ENCODE data around the gene DDX27. TPM values are rescaled to one million over a fixed set of nuclear protein-coding genes. Genes with fewer than 3 reads are reported as not detected.

Gene DDX27
- total and polyA plus RNA-seq, 8 donors = 21.8 to 49.5 (median 46.0) TPM

DNA sequence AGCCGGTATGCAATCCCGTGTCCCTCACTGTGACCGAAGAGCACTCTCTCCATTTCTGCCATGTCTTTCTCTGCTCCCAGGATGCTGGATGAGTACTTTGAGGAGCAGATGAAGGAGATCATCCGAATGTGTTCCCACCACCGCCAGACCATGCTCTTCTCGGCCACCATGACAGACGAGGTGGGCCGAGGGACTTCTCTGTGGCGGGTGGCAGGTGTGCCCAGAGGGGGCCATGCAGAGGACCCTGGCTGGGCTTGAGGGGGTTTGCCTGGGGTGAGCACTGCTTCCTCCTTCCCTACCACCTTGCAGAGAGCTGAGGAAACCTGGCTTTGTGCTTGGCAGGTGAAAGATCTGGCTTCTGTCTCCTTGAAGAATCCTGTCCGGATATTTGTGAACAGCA, 14.0 kb downstream of the DDX27 start:
- Histone ChIP-seq H3K9me3 (no peaks in the 10 kb centered on the region), H3K4me3 (no peak overlapping the region), H3K4me1 (peaks cover 0 to 13% of the 10 kb centered on the region in 2 donors), H3K27me3 (no peaks in the 10 kb centered on the region), H3K27ac (no peak overlapping the region), H3K36me3 (peaks cover 4 to 100% of the 10 kb centered on the region in 2 donors)
- ATAC-seq = no peak
- intact Hi-C loops (cut with DNase I) = no loop called here
- TF ChIP-seq, protein P1, sequence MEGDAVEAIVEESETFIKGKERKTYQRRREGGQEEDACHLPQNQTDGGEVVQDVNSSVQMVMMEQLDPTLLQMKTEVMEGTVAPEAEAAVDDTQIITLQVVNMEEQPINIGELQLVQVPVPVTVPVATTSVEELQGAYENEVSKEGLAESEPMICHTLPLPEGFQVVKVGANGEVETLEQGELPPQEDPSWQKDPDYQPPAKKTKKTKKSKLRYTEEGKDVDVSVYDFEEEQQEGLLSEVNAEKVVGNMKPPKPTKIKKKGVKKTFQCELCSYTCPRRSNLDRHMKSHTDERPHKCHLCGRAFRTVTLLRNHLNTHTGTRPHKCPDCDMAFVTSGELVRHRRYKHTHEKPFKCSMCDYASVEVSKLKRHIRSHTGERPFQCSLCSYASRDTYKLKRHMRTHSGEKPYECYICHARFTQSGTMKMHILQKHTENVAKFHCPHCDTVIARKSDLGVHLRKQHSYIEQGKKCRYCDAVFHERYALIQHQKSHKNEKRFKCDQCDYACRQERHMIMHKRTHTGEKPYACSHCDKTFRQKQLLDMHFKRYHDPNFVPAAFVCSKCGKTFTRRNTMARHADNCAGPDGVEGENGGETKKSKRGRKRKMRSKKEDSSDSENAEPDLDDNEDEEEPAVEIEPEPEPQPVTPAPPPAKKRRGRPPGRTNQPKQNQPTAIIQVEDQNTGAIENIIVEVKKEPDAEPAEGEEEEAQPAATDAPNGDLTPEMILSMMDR (IDR thresholded peaks at IDR 0.05) = no peak
- DNase-seq = no peak

DNA sequence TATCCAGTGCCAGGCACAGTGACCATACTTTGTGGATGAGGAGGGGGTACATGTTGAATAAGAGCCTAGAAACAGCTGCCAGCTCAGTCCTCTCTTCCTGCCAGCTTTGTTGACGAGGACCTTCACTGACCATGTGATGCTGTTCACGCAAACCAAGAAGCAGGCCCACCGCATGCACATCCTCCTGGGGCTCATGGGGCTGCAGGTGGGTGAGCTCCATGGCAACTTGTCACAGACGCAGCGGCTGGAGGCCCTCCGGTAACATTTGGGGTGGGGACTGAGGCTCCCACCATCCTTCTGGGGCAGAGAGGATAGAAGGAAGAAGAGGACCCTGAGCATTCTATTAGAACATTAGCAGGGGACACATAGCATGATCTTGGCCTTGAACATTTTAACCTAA, 15.6 kb downstream of the DDX27 start:
- ATAC-seq (no peak), DNase-seq (no peak)
- H3K4me1 ChIP-seq = peaks cover 0 to 12% of the 10 kb centered on the region in 2 donors
- no peaks in the 10 kb centered on the region for H3K27me3 ChIP-seq
- no peaks in the 10 kb centered on the region for H3K9me3 ChIP-seq
- H3K36me3 ChIP-seq = peaks cover 4 to 100% of the 10 kb centered on the region in 2 donors
- TF ChIP-seq, protein P1 (IDR thresholded peaks at IDR 0.05) = no peak
- H3K27ac ChIP-seq = no peak overlapping the region
- H3K4me3 ChIP-seq = no peak overlapping the region
- intact Hi-C loops (cut with DNase I) = no loop called here

DNA sequence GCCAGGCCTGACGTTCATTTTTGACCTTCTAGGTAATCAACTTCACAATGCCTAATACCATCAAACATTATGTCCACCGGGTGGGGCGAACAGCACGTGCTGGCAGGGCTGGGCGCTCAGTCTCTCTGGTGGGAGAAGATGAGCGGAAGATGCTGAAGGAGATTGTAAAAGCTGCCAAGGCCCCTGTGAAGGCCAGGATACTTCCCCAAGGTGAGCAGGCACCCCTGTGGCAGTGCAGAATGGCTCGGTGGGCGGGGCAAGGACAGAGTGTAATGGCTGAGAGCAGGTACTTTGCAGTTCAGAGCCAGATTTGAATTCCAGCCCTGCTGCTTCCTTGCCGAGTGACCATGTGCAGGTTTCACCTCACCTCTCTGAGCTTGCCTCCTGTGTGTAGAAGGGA, 17.1 kb downstream of the DDX27 start:
- peaks cover 8 to 100% of the 10 kb centered on the region in 2 donors for H3K36me3 ChIP-seq
- TF ChIP-seq, protein P1 (IDR thresholded peaks at IDR 0.05) = no peak
- ATAC-seq (no peak), DNase-seq (no peak)
- H3K27me3 ChIP-seq = no peaks in the 10 kb centered on the region
- no peaks in the 10 kb centered on the region for H3K4me1 ChIP-seq
- H3K27ac ChIP-seq = no peak overlapping the region
- no peaks in the 10 kb centered on the region for H3K9me3 ChIP-seq
- H3K4me3 ChIP-seq = no peak overlapping the region
- intact Hi-C loops (cut with DNase I) = no loop called here

DNA sequence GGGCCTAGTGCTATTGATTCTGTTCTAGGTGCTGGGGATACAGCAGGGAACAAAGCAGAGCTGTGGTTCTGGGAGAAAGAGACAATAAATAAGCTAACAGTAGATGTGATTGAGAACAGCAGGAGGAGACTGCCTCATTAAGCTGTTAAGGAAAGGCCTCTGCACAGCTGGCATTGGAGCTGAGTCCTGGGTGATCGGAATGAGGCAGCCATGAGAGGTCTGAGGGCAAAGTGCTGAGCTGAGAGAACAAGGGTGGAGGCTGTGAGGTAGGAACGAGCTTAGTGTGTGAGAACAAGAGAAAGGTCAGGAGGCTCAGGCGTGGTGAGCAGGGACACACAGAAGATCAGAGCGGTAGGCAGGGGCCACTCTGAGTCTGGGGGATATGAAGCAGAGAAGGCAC, 18.3 kb downstream of the DDX27 start:
- DNase-seq = no peak
- no peaks in the 10 kb centered on the region for H3K27me3 ChIP-seq
- TF ChIP-seq, protein P1 (IDR thresholded peaks at IDR 0.05) = no peak
- H3K9me3 ChIP-seq = no peaks in the 10 kb centered on the region
- intact Hi-C loops (cut with DNase I) = no loop called here
- no peak overlapping the region for H3K4me3 ChIP-seq
- no peak for ATAC-seq
- H3K27ac ChIP-seq = no peak overlapping the region
- peaks cover 8 to 100% of the 10 kb centered on the region in 2 donors for H3K36me3 ChIP-seq
- no peaks in the 10 kb centered on the region for H3K4me1 ChIP-seq

DNA sequence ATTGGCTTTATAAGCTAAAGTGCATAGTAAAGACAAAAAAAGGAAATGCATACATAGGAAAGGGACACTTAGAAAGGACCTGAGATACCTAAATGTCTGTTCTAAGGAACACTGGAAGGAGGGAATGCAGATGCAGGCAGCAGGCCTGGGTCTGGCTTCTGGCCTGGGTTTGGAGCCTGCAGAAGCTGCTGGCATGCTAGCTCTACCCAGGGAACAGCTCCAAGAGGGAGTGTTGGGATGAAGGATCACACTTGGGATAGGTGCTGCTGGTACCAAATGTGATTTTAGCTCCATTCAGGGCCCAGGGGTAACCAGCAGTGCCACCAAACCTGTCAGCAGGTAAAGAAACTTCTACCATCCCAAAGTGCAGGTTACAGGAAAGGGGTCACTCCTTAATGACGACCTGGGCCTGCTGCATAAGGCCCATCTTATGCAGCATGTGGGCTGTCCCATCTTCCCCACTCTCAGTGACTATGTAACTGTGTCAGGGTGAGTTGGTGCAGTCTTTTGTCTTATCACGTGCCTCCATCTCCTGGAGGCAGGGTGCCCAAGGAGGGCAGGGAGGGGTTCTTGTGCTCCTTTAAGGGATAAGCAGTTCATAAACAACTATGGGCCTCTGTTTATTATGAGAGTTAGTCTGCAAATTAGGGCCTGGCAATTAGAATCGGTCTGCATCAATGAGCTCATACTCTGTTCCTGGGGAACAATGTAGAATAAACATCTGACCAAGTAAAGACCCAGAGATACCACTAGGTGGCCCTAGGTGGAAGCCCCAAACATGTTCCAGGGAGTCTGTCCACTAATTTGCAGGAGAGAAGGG, 26.9 kb downstream of the DDX27 start:
- Histone ChIP-seq H3K9me3 (no peaks in the 10 kb centered on the region), H3K27me3 (no peaks in the 10 kb centered on the region), H3K4me3 (no peak overlapping the region), H3K36me3 (peaks cover 0 to 100% of the 10 kb centered on the region in 2 donors), H3K4me1 (peaks cover 0 to 15% of the 10 kb centered on the region in 2 donors), H3K27ac (no peak overlapping the region)
- TF ChIP-seq, protein P1 (IDR thresholded peaks at IDR 0.05) = peak; percentile 49 to 55
- intact Hi-C loops (cut with DNase I) = loop anchor here in 1 of 2 donors (10.0 kb wide), 1 partner anchor 79 kb away; no protein-coding TSS in a partner anchor
- peak in 2 of 4 donors; percentile 11 to 46 for DNase-seq
- peak; percentile 86 for ATAC-seq

Measured in left lung (tissue), 10 donors.